WTC11 (cell line): Measurements from ENCODE around the gene MADD. TPM values are rescaled to one million over a fixed set of nuclear protein-coding genes. Genes with fewer than 3 reads are reported as not detected.

ENCODE experiments used
- ATAC-seq: fragments of 200-7000 bp; cut with Tn5 transposase; 2 replicates; pipeline ENCODE4 v1.10.0; 2021; ENCODE audit warnings: mild to moderate bottlenecking, moderate library complexity
- CTCF ChIA-PET: fragments of 300-600 bp; sonication (Branson Sonifier 250); formaldehyde crosslinking; loops from one replicate; lab custom pipeline; 2021; ENCODE audit warnings: antibody characterized with exemption; lab: Charles Lee
- POLR2A ChIA-PET: fragments of 350-600 bp; sonication (Branson Sonifier 250); formaldehyde crosslinking; loops from one replicate; lab custom pipeline; 2021; ENCODE audit warnings: antibody characterized with exemption; lab: Charles Lee
- DNase-seq: peaks from one replicate; pipeline ENCODE4 v3.0.0; 2021; ENCODE audit warnings: low spot score
- H3K27ac Mint-ChIP-seq: 2 replicates; pipeline ENCODE4 v1.8.0; 2021; ENCODE audit warnings: mixed read lengths
- H3K27me3 Mint-ChIP-seq: 2 replicates; pipeline ENCODE4 v1.8.0; 2021; ENCODE audit warnings: low read depth, mild to moderate bottlenecking, moderate library complexity, mixed read lengths
- H3K36me3 Mint-ChIP-seq: 2 replicates; pipeline ENCODE4 v1.8.0; 2021; ENCODE audit warnings: mixed read lengths
- H3K4me1 Mint-ChIP-seq: 2 replicates; pipeline ENCODE4 v1.8.0; 2022; ENCODE audit warnings: mixed read lengths
- H3K4me3 Mint-ChIP-seq: 2 replicates; pipeline ENCODE4 v1.8.0; 2021; ENCODE audit warnings: mild to moderate bottlenecking, moderate library complexity, mixed read lengths
- H3K9me3 Mint-ChIP-seq: 2 replicates; pipeline ENCODE4 v1.8.0; 2021; ENCODE audit warnings: mixed read lengths
- CREB1 ChIP-seq: sonication (generic); formaldehyde crosslinking; IDR thresholded peaks from 2 replicates; pipeline ENCODE4 v1.8.0; 2023; ENCODE audit warnings: mild to moderate bottlenecking, missing genetic modification reagents
- FOXJ3 ChIP-seq: sonication (generic); formaldehyde crosslinking; IDR thresholded peaks from 2 replicates; pipeline ENCODE4 v1.9.0; 2021; ENCODE audit warnings: missing genetic modification reagents, mild to moderate bottlenecking, borderline replicate concordance
- FOXP1 ChIP-seq: sonication (generic); formaldehyde crosslinking; IDR thresholded peaks from 2 replicates; pipeline ENCODE4 v1.8.0; 2022; ENCODE audit warnings: missing genetic modification reagents, mild to moderate bottlenecking, moderate library complexity, borderline replicate concordance
- HMGA2 ChIP-seq: fragments of 250-450 bp; sonication (Bioruptor Pico); IDR thresholded peaks from 2 replicates; pipeline ENCODE4 v1.4.0; 2021; ENCODE audit warnings: mild to moderate bottlenecking, moderate library complexity
- JUN ChIP-seq: sonication (generic); formaldehyde crosslinking; IDR thresholded peaks from 2 replicates; pipeline ENCODE4 v1.8.0; 2023; ENCODE audit warnings: mild to moderate bottlenecking, missing genetic modification reagents
- MYBL2 ChIP-seq: sonication (generic); formaldehyde crosslinking; IDR thresholded peaks from 2 replicates; pipeline ENCODE4 v1.8.1; 2023; ENCODE audit warnings: mild to moderate bottlenecking, moderate library complexity, missing genetic modification reagents
- NFE2L1 ChIP-seq: sonication (generic); formaldehyde crosslinking; IDR thresholded peaks from 2 replicates; pipeline ENCODE4 v1.8.1; 2023; ENCODE audit warnings: missing genetic modification reagents
- NR2C2 ChIP-seq: sonication (generic); formaldehyde crosslinking; IDR thresholded peaks from 2 replicates; pipeline ENCODE4 v1.8.0; 2022; ENCODE audit warnings: mild to moderate bottlenecking, missing genetic modification reagents
- TCF7 ChIP-seq: sonication (generic); formaldehyde crosslinking; IDR thresholded peaks from 2 replicates; pipeline ENCODE4 v1.8.0; 2022; ENCODE audit warnings: mild to moderate bottlenecking, low read depth, missing genetic modification reagents, moderate library complexity
- TP53 ChIP-seq: sonication (generic); formaldehyde crosslinking; IDR thresholded peaks from 2 replicates; pipeline ENCODE4 v1.8.1; 2023; ENCODE audit warnings: mild to moderate bottlenecking, missing genetic modification reagents
- ZBTB21 ChIP-seq: sonication (generic); formaldehyde crosslinking; IDR thresholded peaks from 2 replicates; pipeline ENCODE4 v1.8.1; 2023; ENCODE audit warnings: mild to moderate bottlenecking, missing genetic modification reagents, borderline replicate concordance
- ZNF219 ChIP-seq: sonication (generic); formaldehyde crosslinking; IDR thresholded peaks from 2 replicates; pipeline ENCODE4 v1.8.0; 2023; ENCODE audit warnings: missing genetic modification reagents, mild to moderate bottlenecking, borderline replicate concordance
- ZNF263 ChIP-seq: sonication (generic); formaldehyde crosslinking; IDR thresholded peaks from 2 replicates; pipeline ENCODE4 v1.8.1; 2022; ENCODE audit warnings: low read depth, mild to moderate bottlenecking, moderate library complexity, missing genetic modification reagents
- ZNF317 ChIP-seq: sonication (generic); formaldehyde crosslinking; IDR thresholded peaks from 2 replicates; pipeline ENCODE4 v1.8.1; 2023; ENCODE audit warnings: low read depth, mild to moderate bottlenecking, moderate library complexity, missing genetic modification reagents, borderline replicate concordance
- ZNF396 ChIP-seq: fragments of 250-450 bp; sonication (Bioruptor Pico); IDR thresholded peaks from 2 replicates; pipeline ENCODE4 v1.8.0; 2021; ENCODE audit warnings: mild to moderate bottlenecking, moderate library complexity, borderline replicate concordance
- total RNA-seq: library from RNA; stranded (reverse); gene quantifications from 3 replicates; pipeline ENCODE4 v1.2.3, GENCODE V29; 2021
- TF ChIP-seq, protein P1 (sequence below): fragments of 250-450 bp; sonication (Bioruptor Pico); IDR thresholded peaks from 2 replicates; pipeline ENCODE4 v1.9.0; 2021; ENCODE audit warnings: mild to moderate bottlenecking, borderline replicate concordance
- TF ChIP-seq, protein P2 (sequence below): fragments of 250-450 bp; sonication (Bioruptor Pico); IDR thresholded peaks from 2 replicates; pipeline ENCODE4 v1.9.0; 2021; ENCODE audit warnings: mild to moderate bottlenecking
- TF ChIP-seq, protein P3 (sequence below): sonication (generic); formaldehyde crosslinking; IDR thresholded peaks from 2 replicates; pipeline ENCODE4 v1.8.1; 2023; ENCODE audit warnings: mild to moderate bottlenecking, moderate library complexity, missing genetic modification reagents
- TF ChIP-seq, protein P4 (sequence below): fragments of 250-450 bp; sonication (Bioruptor Pico); IDR thresholded peaks from 2 replicates; pipeline ENCODE4 v1.9.0; 2021; ENCODE audit warnings: moderate library complexity, mild to moderate bottlenecking, inconsistent platforms, borderline replicate concordance

The MADD gene
- total RNA-seq, 1 experiment from 2014 or later, result 47.5 TPM

DNA sequence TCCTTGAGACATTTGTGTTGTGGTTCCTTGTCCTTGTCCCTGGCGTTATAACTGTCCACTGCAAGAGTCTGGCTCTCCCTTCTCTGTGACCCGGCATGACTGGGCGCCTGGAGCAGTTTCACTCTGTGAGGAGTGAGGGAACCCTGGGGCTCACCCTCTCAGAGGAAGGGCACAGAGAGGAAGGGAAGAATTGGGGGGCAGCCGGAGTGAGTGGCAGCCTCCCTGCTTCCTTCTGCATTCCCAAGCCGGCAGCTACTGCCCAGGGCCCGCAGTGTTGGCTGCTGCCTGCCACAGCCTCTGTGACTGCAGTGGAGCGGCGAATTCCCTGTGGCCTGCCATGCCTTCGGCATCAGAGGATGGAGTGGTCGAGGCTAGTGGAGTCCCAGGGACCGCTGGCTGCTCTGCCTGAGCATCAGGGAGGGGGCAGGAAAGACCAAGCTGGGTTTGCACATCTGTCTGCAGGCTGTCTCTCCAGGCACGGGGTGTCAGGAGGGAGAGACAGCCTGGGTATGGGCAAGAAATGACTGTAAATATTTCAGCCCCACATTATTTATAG is 59.6 kb downstream of the MADD start (continued):
- TF ChIP-seq NR2C2 (CRISPR knock-in tag), result no peak
- TF ChIP-seq, all 79 proteins: peak for 0

DNA sequence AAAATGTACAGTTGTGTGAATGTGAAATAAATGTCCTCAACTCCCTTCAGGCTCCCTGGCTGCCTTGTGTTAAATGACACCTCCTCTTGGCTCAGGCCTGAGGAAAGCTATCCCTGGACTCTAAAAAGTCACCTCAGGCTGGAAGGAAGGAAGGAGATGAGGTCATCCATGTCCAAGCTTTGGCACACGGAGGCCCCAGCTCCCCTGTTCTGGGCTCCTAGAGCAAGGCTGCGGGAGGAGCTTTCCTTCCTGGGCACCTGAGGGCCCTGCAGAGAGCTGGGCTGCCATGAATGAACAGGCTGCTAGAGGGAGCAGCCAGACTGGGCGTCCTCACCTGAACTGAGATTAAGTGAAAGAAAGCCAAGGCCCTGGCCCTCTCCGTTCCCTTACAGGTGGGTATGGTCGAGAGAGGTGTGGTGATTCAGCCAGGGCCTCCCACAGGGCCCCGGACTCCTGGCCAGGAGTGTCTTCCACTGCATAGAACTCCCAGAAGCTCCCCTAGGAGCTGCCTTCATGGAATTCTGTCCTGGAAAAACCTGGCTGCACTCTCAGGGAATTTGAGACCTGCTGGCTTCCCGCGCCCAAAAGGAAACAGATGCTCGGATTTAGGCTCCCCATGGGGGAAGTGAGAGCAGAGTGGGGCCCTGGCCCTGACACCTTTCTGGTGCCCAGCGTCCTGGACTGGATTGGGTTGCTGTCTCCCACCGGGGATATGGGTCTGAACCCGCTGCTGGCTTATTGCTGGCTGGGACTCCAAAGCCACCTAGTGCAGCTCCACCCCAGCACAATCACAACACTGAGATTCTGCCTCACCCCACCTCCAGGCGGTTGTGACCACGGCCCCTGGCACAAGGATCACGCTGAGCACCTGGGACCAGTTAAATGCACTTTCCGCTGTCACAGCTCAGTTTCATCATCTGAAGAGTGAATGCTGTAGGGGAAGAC is 60.3 kb downstream of the MADD start:
- H3K27me3 Mint-ChIP-seq, result no peaks in the 10 kb centered on the region
- no peaks in the 10 kb centered on the region for H3K9me3 Mint-ChIP-seq
- ATAC-seq (peak; percentile 78), DNase-seq (no peak)
- H3K27ac Mint-ChIP-seq, result peak overlapping the region; percentile 74; the same call in 1 of the 2 replicates
- ChIA-PET POLR2A (no interaction called here), CTCF (interaction anchor here (0.5 to 1.7 kb wide), 6 partner anchors 16 to 303 kb away, joined by 3 to 7 read pairs (median 4); no protein-coding TSS in a partner anchor)
- TF ChIP-seq, protein P1, sequence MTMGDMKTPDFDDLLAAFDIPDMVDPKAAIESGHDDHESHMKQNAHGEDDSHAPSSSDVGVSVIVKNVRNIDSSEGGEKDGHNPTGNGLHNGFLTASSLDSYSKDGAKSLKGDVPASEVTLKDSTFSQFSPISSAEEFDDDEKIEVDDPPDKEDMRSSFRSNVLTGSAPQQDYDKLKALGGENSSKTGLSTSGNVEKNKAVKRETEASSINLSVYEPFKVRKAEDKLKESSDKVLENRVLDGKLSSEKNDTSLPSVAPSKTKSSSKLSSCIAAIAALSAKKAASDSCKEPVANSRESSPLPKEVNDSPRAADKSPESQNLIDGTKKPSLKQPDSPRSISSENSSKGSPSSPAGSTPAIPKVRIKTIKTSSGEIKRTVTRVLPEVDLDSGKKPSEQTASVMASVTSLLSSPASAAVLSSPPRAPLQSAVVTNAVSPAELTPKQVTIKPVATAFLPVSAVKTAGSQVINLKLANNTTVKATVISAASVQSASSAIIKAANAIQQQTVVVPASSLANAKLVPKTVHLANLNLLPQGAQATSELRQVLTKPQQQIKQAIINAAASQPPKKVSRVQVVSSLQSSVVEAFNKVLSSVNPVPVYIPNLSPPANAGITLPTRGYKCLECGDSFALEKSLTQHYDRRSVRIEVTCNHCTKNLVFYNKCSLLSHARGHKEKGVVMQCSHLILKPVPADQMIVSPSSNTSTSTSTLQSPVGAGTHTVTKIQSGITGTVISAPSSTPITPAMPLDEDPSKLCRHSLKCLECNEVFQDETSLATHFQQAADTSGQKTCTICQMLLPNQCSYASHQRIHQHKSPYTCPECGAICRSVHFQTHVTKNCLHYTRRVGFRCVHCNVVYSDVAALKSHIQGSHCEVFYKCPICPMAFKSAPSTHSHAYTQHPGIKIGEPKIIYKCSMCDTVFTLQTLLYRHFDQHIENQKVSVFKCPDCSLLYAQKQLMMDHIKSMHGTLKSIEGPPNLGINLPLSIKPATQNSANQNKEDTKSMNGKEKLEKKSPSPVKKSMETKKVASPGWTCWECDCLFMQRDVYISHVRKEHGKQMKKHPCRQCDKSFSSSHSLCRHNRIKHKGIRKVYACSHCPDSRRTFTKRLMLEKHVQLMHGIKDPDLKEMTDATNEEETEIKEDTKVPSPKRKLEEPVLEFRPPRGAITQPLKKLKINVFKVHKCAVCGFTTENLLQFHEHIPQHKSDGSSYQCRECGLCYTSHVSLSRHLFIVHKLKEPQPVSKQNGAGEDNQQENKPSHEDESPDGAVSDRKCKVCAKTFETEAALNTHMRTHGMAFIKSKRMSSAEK (CRISPR knock-in tag), result no peak
- TF ChIP-seq NFE2L1 (CRISPR knock-in tag) (no peak), CREB1 (CRISPR knock-in tag) (no peak), HMGA2 (CRISPR knock-in tag) (no peak), ZNF396 (CRISPR knock-in tag) (no peak)
- no peak overlapping the region for H3K4me3 Mint-ChIP-seq
- H3K36me3 Mint-ChIP-seq, result peaks cover 13% of the 10 kb centered on the region
- H3K4me1 Mint-ChIP-seq, result no peaks in the 10 kb centered on the region

DNA sequence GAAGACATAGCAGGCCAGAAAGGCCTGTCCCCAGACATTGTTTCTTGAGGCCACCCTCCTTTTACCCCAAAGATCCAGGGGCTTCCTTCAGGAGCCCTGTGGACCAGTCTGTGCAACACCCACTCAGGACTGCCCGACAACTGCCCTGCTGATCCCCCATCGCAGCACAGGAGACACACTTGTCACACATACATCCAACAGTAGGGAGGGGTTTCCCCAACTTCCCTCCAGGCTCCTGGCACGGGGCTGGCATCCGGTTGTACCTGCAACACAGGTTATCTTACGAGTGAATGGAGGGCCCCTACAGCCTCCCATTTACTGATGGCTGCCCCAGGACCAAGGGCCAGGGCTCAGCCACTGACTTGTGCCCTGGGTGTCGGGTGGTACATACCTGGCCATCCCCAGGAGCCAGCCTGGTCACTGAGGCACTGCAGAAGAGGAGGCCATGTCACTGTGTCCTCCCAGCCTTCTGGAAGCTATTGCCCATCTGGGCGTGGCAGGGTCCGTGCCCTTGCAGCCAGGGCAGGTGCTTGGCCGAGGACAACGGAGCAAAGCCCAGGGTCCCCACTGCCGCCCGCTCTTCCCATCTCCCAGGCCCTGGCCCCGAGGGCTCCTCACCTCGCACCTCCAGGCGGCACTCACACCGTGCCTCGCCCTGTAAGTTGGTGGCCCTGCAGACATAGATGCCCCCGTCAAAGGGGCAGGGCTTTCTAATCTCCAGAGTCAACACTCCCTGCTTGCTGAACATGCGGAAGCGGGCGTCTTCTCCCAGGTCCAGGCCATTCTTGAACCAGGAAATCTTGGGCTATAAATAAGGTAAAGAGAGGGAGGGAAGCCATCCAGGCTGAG is 61.7 kb downstream of the MADD start:
- H3K27me3 Mint-ChIP-seq, result no peaks in the 10 kb centered on the region
- H3K36me3 Mint-ChIP-seq, result peaks cover 10% of the 10 kb centered on the region
- no peaks in the 10 kb centered on the region for H3K4me1 Mint-ChIP-seq
- H3K9me3 Mint-ChIP-seq, result no peaks in the 10 kb centered on the region
- no peak for ATAC-seq
- no peak overlapping the region for H3K4me3 Mint-ChIP-seq
- no peak for TF ChIP-seq HMGA2 (CRISPR knock-in tag)
- TF ChIP-seq, protein P2, sequence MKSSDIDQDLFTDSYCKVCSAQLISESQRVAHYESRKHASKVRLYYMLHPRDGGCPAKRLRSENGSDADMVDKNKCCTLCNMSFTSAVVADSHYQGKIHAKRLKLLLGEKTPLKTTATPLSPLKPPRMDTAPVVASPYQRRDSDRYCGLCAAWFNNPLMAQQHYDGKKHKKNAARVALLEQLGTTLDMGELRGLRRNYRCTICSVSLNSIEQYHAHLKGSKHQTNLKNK (CRISPR knock-in tag), result no peak
- TF ChIP-seq ZNF263 (CRISPR knock-in tag), result no peak
- TF ChIP-seq, protein P3, sequence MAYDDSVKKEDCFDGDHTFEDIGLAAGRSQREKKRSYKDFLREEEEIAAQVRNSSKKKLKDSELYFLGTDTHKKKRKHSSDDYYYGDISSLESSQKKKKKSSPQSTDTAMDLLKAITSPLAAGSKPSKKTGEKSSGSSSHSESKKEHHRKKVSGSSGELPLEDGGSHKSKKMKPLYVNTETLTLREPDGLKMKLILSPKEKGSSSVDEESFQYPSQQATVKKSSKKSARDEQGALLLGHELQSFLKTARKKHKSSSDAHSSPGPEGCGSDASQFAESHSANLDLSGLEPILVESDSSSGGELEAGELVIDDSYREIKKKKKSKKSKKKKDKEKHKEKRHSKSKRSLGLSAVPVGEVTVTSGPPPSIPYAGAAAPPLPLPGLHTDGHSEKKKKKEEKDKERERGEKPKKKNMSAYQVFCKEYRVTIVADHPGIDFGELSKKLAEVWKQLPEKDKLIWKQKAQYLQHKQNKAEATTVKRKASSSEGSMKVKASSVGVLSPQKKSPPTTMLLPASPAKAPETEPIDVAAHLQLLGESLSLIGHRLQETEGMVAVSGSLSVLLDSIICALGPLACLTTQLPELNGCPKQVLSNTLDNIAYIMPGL, result no peak
- no peak for TF ChIP-seq TP53 (CRISPR knock-in tag)
- TF ChIP-seq NR2C2 (CRISPR knock-in tag), result no peak
- TF ChIP-seq FOXP1 (CRISPR knock-in tag), result no peak
- no peak for TF ChIP-seq ZNF219 (CRISPR knock-in tag)
- no peak for TF ChIP-seq JUN (CRISPR knock-in tag)
- no peak for TF ChIP-seq TCF7 (CRISPR knock-in tag)
- TF ChIP-seq, protein P4, sequence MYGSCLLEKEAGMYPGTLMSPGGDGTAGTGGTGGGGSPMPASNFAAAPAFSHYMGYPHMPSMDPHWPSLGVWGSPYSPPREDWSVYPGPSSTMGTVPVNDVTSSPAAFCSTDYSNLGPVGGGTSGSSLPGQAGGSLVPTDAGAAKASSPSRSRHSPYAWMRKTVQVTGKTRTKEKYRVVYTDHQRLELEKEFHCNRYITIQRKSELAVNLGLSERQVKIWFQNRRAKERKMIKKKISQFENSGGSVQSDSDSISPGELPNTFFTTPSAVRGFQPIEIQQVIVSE (CRISPR knock-in tag), result no peak
- no peak for TF ChIP-seq ZBTB21 (CRISPR knock-in tag)
- TF ChIP-seq ZNF317, result no peak
- no peak for TF ChIP-seq MYBL2 (CRISPR knock-in tag)
- no peak for TF ChIP-seq FOXJ3
- POLR2A ChIA-PET, result no interaction called here
- peak overlapping the region; percentile 32; the same call in 1 of the 2 replicates for H3K27ac Mint-ChIP-seq
- CTCF ChIA-PET, result no interaction called here
- DNase-seq, result no peak
